Thymus (tissue), 11 donors: ENCODE measurements around the gene CRTC1. TPM values are rescaled to one million over a fixed set of nuclear protein-coding genes. Genes with fewer than 3 reads are reported as not detected.

Experiments
- DNase-seq, 9 donors: peaks; one replicate each; pipeline ENCODE4 v3.0.0-alpha.2; 2013; ENCODE audit warnings: low spot score in 9 of 9, low read depth in 6 of 9, missing footprints in 1 of 9
- H3K27ac ChIP-seq, 2 donors: one replicate each; pipeline ENCODE4 v1.5.1; 2013; ENCODE audit warnings: control low read depth in 1 of 2, low read depth in 1 of 2, low read length in 1 of 2, mild to moderate bottlenecking in 1 of 2, moderate library complexity in 1 of 2
- H3K27me3 ChIP-seq, 2 donors: one replicate each; pipeline ENCODE4 v1.5.1; 2013; ENCODE audit warnings: low read length in 1 of 2; ENCODE audit not compliant: control insufficient read depth in 2 of 2, insufficient read depth in 1 of 2
- H3K36me3 ChIP-seq, 2 donors: one replicate each; pipeline ENCODE4 v1.5.1; 2013; ENCODE audit warnings: low read length in 1 of 2, mild to moderate bottlenecking in 1 of 2, moderate library complexity in 1 of 2; ENCODE audit not compliant: control insufficient read depth in 2 of 2, insufficient read depth in 2 of 2
- H3K4me1 ChIP-seq, 2 donors: one replicate each; pipeline ENCODE4 v1.5.1; 2013; ENCODE audit warnings: low read length in 2 of 2; ENCODE audit not compliant: control insufficient read depth in 2 of 2, insufficient read depth in 2 of 2
- H3K4me3 ChIP-seq, 2 donors: one replicate each; pipeline ENCODE4 v1.5.1; 2013; ENCODE audit warnings: low read length in 2 of 2, control low read depth in 1 of 2, mild to moderate bottlenecking in 1 of 2
- H3K9me3 ChIP-seq, 2 donors: one replicate each; pipeline ENCODE4 v1.5.1; 2013; ENCODE audit warnings: low read length in 1 of 2, mild to moderate bottlenecking in 1 of 2; ENCODE audit not compliant: control insufficient read depth in 2 of 2, insufficient read depth in 1 of 2
- WGBS: extraction: QIAGEN DNeasy Blood & Tissue Kit; methylation state at CpG from one replicate; pipeline ENCODE4 v1.1.7; 2013; 5-methylcytosine and 5-hydroxymethylcytosine counted together
- polyA plus RNA-seq: library from polyadenylated mRNA; stranded (reverse); fragments of 200-250 nt; gene quantifications from one replicate; pipeline ENCODE4 v1.2.3, GENCODE V29; 2013
- total RNA-seq: library from RNA; stranded (reverse); fragments of 120-200 nt; gene quantifications from one replicate; pipeline ENCODE4 v1.2.4, GENCODE V29; 2013
- donor health status: healthy.

Gene CRTC1
- total and polyA plus RNA-seq, 2 donors, result 1.2 to 9.7 TPM

GRCh38 chr19:18657590-18658365 lies 25.7 kb upstream of the CRTC1 start:
- WGBS, result 93% methylated on average over 20 of the region's 20 CpGs
- H3K27me3 ChIP-seq, result peaks cover 0 to 18% of the 10 kb centered on the region in 2 donors
- peaks cover 0 to 3% of the 10 kb centered on the region in 2 donors for H3K4me1 ChIP-seq
- no peak for DNase-seq
- H3K27ac ChIP-seq, result no peak overlapping the region
- no peaks in the 10 kb centered on the region for H3K9me3 ChIP-seq
- no peaks in the 10 kb centered on the region for H3K36me3 ChIP-seq
- H3K4me3 ChIP-seq, result no peak overlapping the region

GRCh38 chr19:18658366-18658855 lies 25.1 kb upstream of the CRTC1 start:
- H3K27me3 ChIP-seq, result peaks cover 0 to 18% of the 10 kb centered on the region in 2 donors
- H3K4me1 ChIP-seq, result peaks cover 0 to 3% of the 10 kb centered on the region in 2 donors
- H3K9me3 ChIP-seq, result no peaks in the 10 kb centered on the region
- no peaks in the 10 kb centered on the region for H3K36me3 ChIP-seq
- no peak overlapping the region for H3K4me3 ChIP-seq
- 93% methylated on average over 4 of the region's 4 CpGs for WGBS
- no peak overlapping the region for H3K27ac ChIP-seq
- DNase-seq, result no peak

- H3K27ac ChIP-seq, result no peak overlapping the region
- no peaks in the 10 kb centered on the region for H3K9me3 ChIP-seq
- peaks cover 3 to 11% of the 10 kb centered on the region in 2 donors for H3K4me1 ChIP-seq
- H3K4me3 ChIP-seq, result no peak overlapping the region
- H3K36me3 ChIP-seq, result no peaks in the 10 kb centered on the region
- DNase-seq, result no peak
- 48% methylated on average over 30 of the region's 30 CpGs for WGBS
- peaks cover 0 to 18% of the 10 kb centered on the region in 2 donors for H3K27me3 ChIP-seq
Observed at GRCh38 chr19:18659281-18660050, 24.0 kb upstream of the CRTC1 start.

- no peaks in the 10 kb centered on the region for H3K9me3 ChIP-seq
- DNase-seq, result no peak
- no peak overlapping the region for H3K4me3 ChIP-seq
- H3K36me3 ChIP-seq, result peaks cover 0 to under 1% of the 10 kb centered on the region in 2 donors
- H3K27ac ChIP-seq, result no peak overlapping the region
- peaks cover 0 to 18% of the 10 kb centered on the region in 2 donors for H3K27me3 ChIP-seq
- 97% methylated on average over 37 of the region's 37 CpGs for WGBS
- H3K4me1 ChIP-seq, result peaks cover 3 to 11% of the 10 kb centered on the region in 2 donors
Observed at GRCh38 chr19:18660051-18660910, 23.2 kb upstream of the CRTC1 start.

GRCh38 chr19:18660939-18661670 lies 22.4 kb upstream of the CRTC1 start:
- Histone ChIP-seq H3K27me3 (peaks cover 0 to 18% of the 10 kb centered on the region in 2 donors), H3K36me3 (peaks cover 2 to 8% of the 10 kb centered on the region in 2 donors), H3K4me3 (no peak overlapping the region), H3K4me1 (peaks cover 3 to 11% of the 10 kb centered on the region in 2 donors), H3K27ac (no peak overlapping the region), H3K9me3 (no peaks in the 10 kb centered on the region)
- no peak for DNase-seq
- WGBS, result 97% methylated on average over 10 of the region's 10 CpGs

GRCh38 chr19:18662972-18663732 lies 20.3 kb upstream of the CRTC1 start:
- H3K36me3 ChIP-seq, result peaks cover 4 to 20% of the 10 kb centered on the region in 2 donors
- 93% methylated on average over 15 of the region's 15 CpGs for WGBS
- no peak for DNase-seq
- no peak overlapping the region for H3K4me3 ChIP-seq
- H3K27ac ChIP-seq, result no peak overlapping the region
- no peaks in the 10 kb centered on the region for H3K9me3 ChIP-seq
- H3K4me1 ChIP-seq, result peaks cover 3 to 8% of the 10 kb centered on the region in 2 donors
- peaks cover 0 to 10% of the 10 kb centered on the region in 2 donors for H3K27me3 ChIP-seq

- peaks cover 13 to 29% of the 10 kb centered on the region in 2 donors for H3K36me3 ChIP-seq
- no peaks in the 10 kb centered on the region for H3K9me3 ChIP-seq
- peak in 6 of 9 donors; percentile 24 to 79 (median 43) for DNase-seq
- H3K27me3 ChIP-seq, result peaks cover 0 to 4% of the 10 kb centered on the region in 2 donors
- H3K27ac ChIP-seq, result peak overlapping the region; percentile 48 to 80
- peak overlapping the region; percentile 8 to 22 for H3K4me3 ChIP-seq
- 44% methylated on average over 14 of the region's 14 CpGs for WGBS
- H3K4me1 ChIP-seq, result peaks cover 3 to 8% of the 10 kb centered on the region in 2 donors
Observed at GRCh38 chr19:18663940-18664530, 19.4 kb upstream of the CRTC1 start.
